Gastroesophageal sphincter (tissue), 4 donors: ENCODE data around the gene TAB3. TPM values are rescaled to one million over a fixed set of nuclear protein-coding genes. Genes with fewer than 3 reads are reported as not detected.

Source experiments
- ATAC-seq: fragments of 150-250 bp; one replicate; pipeline ENCODE4 v1.9.1; 2016; ENCODE audit warnings: mild to moderate bottlenecking, moderate library complexity
- H3K27ac ChIP-seq, 4 donors: fragments of 200-600 bp; sonication (generic) in 3 of 4; 1 replicate in 3 of 4; 2 replicates in 1 of 4; pipeline ENCODE4 v1.5.1; 2016 to 2019
- H3K27me3 ChIP-seq: fragments of 200-600 bp; sonication (generic); one replicate; pipeline ENCODE4 v1.5.1; 2019
- H3K36me3 ChIP-seq, 2 donors: fragments of 200-600 bp; sonication (generic); one replicate each; pipeline ENCODE4 v1.5.1; 2019; ENCODE audit warnings: control low read depth in 1 of 2
- H3K4me1 ChIP-seq, 3 donors: fragments of 200-600 bp; sonication (generic); 1 replicate in 2 of 3; 2 replicates in 1 of 3; pipeline ENCODE4 v1.5.1; 2016 to 2019; ENCODE audit warnings: control low read depth in 2 of 3
- H3K4me3 ChIP-seq, 2 donors: fragments of 200-600 bp; sonication (generic); one replicate each; pipeline ENCODE4 v1.5.1; 2019; ENCODE audit warnings: mild to moderate bottlenecking in 1 of 2, moderate library complexity in 1 of 2
- H3K9me3 ChIP-seq, 3 donors: fragments of 200-600 bp; sonication (generic); one replicate each; pipeline ENCODE4 v1.5.1; 2017 to 2019; ENCODE audit warnings: control low read depth in 2 of 3
- EP300 ChIP-seq: sonication (generic); formaldehyde crosslinking; IDR thresholded peaks from one replicate; pipeline ENCODE4 v1.6.1; 2017; ENCODE audit warnings: antibody characterized with exemption, mild to moderate bottlenecking
- POLR2A ChIP-seq, 2 donors: fragments of 450-650 bp; IDR thresholded peaks; one replicate each; pipeline ENCODE4 v1.6.1; 2017; ENCODE audit warnings: antibody characterized with exemption in 2 of 2, mild to moderate bottlenecking in 2 of 2, moderate library complexity in 1 of 2
- POLR2AphosphoS5 ChIP-seq: sonication (generic); formaldehyde crosslinking; IDR thresholded peaks from one replicate; pipeline ENCODE4 v1.6.1; 2017; ENCODE audit warnings: antibody characterized with exemption
- WGBS, 2 donors: methylation state at CpG; one replicate each; pipeline ENCODE4 v1.1.5; 2018; ENCODE audit warnings: low coverage in 1 of 2; 5-methylcytosine and 5-hydroxymethylcytosine counted together
- total RNA-seq, 4 donors: library from RNA; depleted of rRNA; stranded (reverse); fragments of >200 nt; gene quantifications; one replicate each; pipeline ENCODE4 v1.1.0, GENCODE V29; 2016
- TF ChIP-seq, protein P1 (sequence below), 4 experiments: fragments of 200-600 bp in 2 of 4; fragments of 450-650 bp in 2 of 4; sonication (generic) in 1 of 4; IDR thresholded peaks; one replicate each; pipeline ENCODE4 v1.5.1; 2017 to 2019; ENCODE audit warnings: antibody characterized with exemption in 4 of 4, mild to moderate bottlenecking in 2 of 4, moderate library complexity in 2 of 4

TAB3 gene
- total RNA-seq, 4 donors from 2014 or later = 16.8 to 26.0 (median 18.7) TPM

DNA sequence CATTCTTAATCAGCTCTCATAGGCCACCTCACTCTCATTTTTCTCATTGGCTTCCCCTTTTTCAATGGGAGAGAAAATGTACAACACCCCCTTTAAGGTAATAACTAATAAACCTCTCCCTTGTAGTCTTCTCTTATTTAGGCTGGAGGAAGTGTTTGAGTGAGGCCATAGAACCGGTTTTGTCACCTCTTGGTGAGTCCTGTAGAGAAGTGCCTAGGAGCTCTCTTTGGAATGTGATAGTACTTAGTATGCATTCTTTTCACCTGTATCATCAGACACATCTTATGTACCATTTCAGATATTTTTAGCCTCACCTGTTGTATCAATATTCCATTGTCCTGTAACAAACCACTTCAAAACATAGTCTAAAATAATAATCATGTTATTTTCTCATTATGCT lies 3.5 kb upstream of the TAB3 start:
- ATAC-seq = no peak
- Histone ChIP-seq H3K4me3 (no peak overlapping the region), H3K4me1 (peaks cover 0 to 7% (median 0%) of the 10 kb centered on the region in 3 donors), H3K27me3 (no peaks in the 10 kb centered on the region), H3K9me3 (no peaks in the 10 kb centered on the region), H3K36me3 (no peaks in the 10 kb centered on the region), H3K27ac (no peak overlapping the region)
- WGBS, 2 donors = 33% methylated on average over 1 of the region's 1 CpG; no CpG with 5 or more reads in 1 of the 2 donors
- TF ChIP-seq POLR2A (IDR thresholded peaks at IDR 0.05) (no peak), POLR2AphosphoS5 (no peak), EP300 (no peak)
- TF ChIP-seq, protein P1, sequence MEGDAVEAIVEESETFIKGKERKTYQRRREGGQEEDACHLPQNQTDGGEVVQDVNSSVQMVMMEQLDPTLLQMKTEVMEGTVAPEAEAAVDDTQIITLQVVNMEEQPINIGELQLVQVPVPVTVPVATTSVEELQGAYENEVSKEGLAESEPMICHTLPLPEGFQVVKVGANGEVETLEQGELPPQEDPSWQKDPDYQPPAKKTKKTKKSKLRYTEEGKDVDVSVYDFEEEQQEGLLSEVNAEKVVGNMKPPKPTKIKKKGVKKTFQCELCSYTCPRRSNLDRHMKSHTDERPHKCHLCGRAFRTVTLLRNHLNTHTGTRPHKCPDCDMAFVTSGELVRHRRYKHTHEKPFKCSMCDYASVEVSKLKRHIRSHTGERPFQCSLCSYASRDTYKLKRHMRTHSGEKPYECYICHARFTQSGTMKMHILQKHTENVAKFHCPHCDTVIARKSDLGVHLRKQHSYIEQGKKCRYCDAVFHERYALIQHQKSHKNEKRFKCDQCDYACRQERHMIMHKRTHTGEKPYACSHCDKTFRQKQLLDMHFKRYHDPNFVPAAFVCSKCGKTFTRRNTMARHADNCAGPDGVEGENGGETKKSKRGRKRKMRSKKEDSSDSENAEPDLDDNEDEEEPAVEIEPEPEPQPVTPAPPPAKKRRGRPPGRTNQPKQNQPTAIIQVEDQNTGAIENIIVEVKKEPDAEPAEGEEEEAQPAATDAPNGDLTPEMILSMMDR (IDR thresholded peaks at IDR 0.05) = no peak

DNA sequence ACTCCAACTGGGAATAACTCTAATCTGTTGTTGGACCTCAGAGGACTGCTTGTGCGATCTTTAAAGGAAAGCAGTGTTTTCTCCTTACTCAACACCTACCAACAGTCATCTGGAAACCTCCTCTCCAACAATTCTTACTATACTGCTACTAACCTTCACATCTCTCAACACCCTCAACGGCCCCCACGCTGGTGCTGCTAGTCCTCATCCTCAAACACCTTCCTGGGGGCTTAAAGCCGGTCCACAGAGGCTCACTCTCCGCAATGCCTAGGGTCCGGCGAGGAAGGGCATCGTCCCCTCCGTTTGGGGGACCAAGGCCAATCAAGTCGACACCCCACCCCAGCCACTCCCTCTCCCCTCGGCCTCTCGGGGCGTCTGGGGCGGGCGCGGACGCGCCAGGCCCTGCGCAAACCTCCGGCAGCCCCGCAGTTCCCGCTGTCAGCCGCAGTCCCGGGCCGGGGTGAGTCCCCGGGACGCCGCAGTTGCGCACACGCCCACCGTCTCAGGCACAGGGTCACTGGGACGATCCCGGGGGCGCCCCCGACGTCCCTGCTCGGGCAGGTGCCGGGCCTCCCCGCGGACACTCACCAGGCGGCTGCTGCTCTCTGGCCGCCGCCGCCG lies 418 bp downstream of the TAB3 start:
- Histone ChIP-seq H3K4me3 (peak overlapping the region; percentile 69 to 85), H3K9me3 (no peaks in the 10 kb centered on the region), H3K4me1 (peaks cover 0 to 16% (median 0%) of the 10 kb centered on the region in 3 donors), H3K27ac (peak overlapping the region; percentile 0 to 87 (median 86)), H3K27me3 (no peaks in the 10 kb centered on the region), H3K36me3 (no peaks in the 10 kb centered on the region)
- peak; percentile 21 for ATAC-seq
- TF ChIP-seq, protein P1 (IDR thresholded peaks at IDR 0.05) = no peak
- no peak for TF ChIP-seq EP300
- no peak for TF ChIP-seq POLR2A (IDR thresholded peaks at IDR 0.05)
- 0 to 28% methylated on average over 2 to 13 of the region's 45 CpGs for WGBS, 2 donors

DNA sequence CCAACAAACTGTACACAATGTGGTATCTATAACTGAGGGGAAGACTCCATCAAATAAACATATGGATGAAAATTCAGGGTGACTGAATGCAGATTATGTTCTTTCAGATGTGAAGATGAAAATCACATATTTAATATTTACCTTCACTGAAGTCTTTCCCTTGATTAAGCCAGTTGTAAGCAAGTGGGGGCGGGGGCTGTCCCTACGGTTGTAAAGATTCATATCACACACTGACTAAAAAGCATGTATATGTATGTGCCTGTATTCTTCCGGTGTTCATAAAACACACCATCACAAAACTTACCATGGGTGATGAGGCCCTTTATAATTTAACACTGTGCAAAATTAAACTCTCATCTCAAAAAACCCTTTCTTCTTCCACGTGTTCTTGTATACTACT lies 1.3 kb downstream of the TAB3 start:
- Histone ChIP-seq H3K9me3 (no peaks in the 10 kb centered on the region), H3K4me1 (peaks cover 0 to 23% (median 0%) of the 10 kb centered on the region in 3 donors), H3K36me3 (no peaks in the 10 kb centered on the region), H3K4me3 (peak overlapping the region in 1 of 2 donors; percentile 85), H3K27me3 (no peaks in the 10 kb centered on the region), H3K27ac (no peak overlapping the region)
- no peak for ATAC-seq
- TF ChIP-seq POLR2A (IDR thresholded peaks at IDR 0.05) = no peak
- TF ChIP-seq EP300 = no peak
- 62 to 70% methylated on average over 4 of the region's 4 CpGs for WGBS, 2 donors

DNA sequence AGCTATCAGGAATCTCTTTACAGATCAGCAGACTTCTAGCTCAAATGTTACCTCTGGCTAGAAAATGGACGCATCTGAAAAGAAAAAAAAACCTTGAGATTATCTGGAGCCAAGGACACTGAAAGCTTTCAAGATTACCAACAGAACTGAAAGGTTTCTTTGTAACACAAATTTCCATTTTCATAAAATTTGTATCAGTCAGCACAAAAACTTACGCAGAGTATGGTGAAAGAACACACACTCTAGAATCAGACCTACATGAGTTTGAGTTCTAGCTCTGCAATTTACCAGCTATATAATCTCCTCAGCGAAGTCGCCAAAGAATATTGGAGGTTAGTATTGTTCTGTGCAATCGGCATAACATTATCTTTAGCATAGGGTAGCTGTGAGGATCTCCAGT lies 1.8 kb downstream of the TAB3 start:
- TF ChIP-seq POLR2AphosphoS5 = no peak
- TF ChIP-seq POLR2A (IDR thresholded peaks at IDR 0.05) = no peak
- TF ChIP-seq EP300 = no peak
- TF ChIP-seq, protein P1 (IDR thresholded peaks at IDR 0.05) = no peak
- H3K4me1 ChIP-seq = peaks cover 0 to 23% (median 0%) of the 10 kb centered on the region in 3 donors
- H3K9me3 ChIP-seq = no peaks in the 10 kb centered on the region
- 87 to 100% methylated on average over 1 to 3 of the region's 5 CpGs for WGBS, 2 donors
- no peaks in the 10 kb centered on the region for H3K27me3 ChIP-seq
- no peak overlapping the region for H3K27ac ChIP-seq
- no peak overlapping the region for H3K4me3 ChIP-seq
- H3K36me3 ChIP-seq = no peaks in the 10 kb centered on the region
- ATAC-seq = no peak

DNA sequence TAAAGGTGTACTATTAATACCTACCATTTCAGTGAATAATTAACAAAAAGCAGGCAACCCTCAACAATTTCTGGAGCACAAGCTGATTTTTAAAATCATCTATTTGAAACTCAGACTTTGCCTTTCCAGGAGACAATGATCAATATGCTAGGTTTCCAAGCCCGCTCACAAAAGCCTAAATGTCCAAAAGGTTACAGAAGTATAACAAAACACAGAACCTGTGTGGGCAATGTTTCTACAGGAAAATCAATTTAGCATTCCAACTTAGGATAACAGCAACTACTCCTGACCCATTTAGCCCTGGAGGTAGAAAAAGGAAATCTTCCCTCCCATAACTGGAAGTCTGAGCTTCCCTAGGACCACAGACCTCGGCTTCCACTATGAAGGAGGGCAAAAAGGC lies 3.9 kb downstream of the TAB3 start:
- no peak overlapping the region for H3K4me3 ChIP-seq
- ATAC-seq = no peak
- no peaks in the 10 kb centered on the region for H3K36me3 ChIP-seq
- no peaks in the 10 kb centered on the region for H3K9me3 ChIP-seq
- no peaks in the 10 kb centered on the region for H3K27me3 ChIP-seq
- H3K27ac ChIP-seq = no peak overlapping the region
- peaks cover 0 to 23% (median 0%) of the 10 kb centered on the region in 3 donors for H3K4me1 ChIP-seq
- TF ChIP-seq, protein P1 (IDR thresholded peaks at IDR 0.05) = no peak
- TF ChIP-seq POLR2A (IDR thresholded peaks at IDR 0.05) (no peak), EP300 (no peak), POLR2AphosphoS5 (no peak)
- 80% methylated on average over 2 of the region's 2 CpGs; no CpG with 5 or more reads in 1 of the 2 donors for WGBS, 2 donors
